Heart left ventricle (tissue), 16 donors: Measurements from ENCODE around the gene ARPC1A. TPM values are rescaled to one million over a fixed set of nuclear protein-coding genes. Genes with fewer than 3 reads are reported as not detected.

Source experiments
- ATAC-seq, 4 donors: fragments of 200-7000 bp; cut with Tn5 transposase; one replicate each; pipeline ENCODE4 v1.9.1; 2020 to 2022; ENCODE audit warnings: moderate library complexity in 4 of 4, mild to moderate bottlenecking in 3 of 4, moderate number of reproducible peaks in 1 of 4
- DNase-seq, 5 donors: peaks; one replicate each; pipeline ENCODE4 v3.0.0-alpha.2; 2020
- H3K27ac ChIP-seq, 12 donors: fragments of 200-600 bp; sonication (generic) in 4 of 12; one replicate each; pipeline versions ENCODE4 v1.5.0 to v1.8.0; 2016 to 2022; ENCODE audit warnings: mild to moderate bottlenecking in 2 of 12
- H3K27me3 ChIP-seq, 9 donors: fragments of 200-600 bp; sonication (generic) in 2 of 9; one replicate each; pipeline versions ENCODE4 v1.5.1 to v1.8.0; 2016 to 2022; ENCODE audit warnings: mild to moderate bottlenecking in 3 of 9
- H3K36me3 ChIP-seq, 9 donors: fragments of 200-600 bp; sonication (generic) in 2 of 9; one replicate each; pipeline versions ENCODE4 v1.5.0 to v1.8.0; 2018 to 2022; ENCODE audit warnings: mild to moderate bottlenecking in 2 of 9
- H3K4me1 ChIP-seq, 12 donors: fragments of 200-600 bp; sonication (generic) in 4 of 12; one replicate each; pipeline versions ENCODE4 v1.5.0 to v1.8.0; 2016 to 2022; ENCODE audit warnings: mild to moderate bottlenecking in 3 of 12
- H3K4me3 ChIP-seq, 12 donors: fragments of 200-600 bp; sonication (generic) in 4 of 12; one replicate each; pipeline versions ENCODE4 v1.5.0 to v1.8.0; 2017 to 2022; ENCODE audit warnings: mild to moderate bottlenecking in 9 of 12, moderate library complexity in 4 of 12
- H3K9me3 ChIP-seq, 12 donors: fragments of 200-600 bp; sonication (generic) in 4 of 12; one replicate each; pipeline versions ENCODE4 v1.5.0 to v1.8.0; 2016 to 2022; ENCODE audit warnings: mild to moderate bottlenecking in 1 of 12
- CTCF ChIP-seq, 12 donors: fragments of 200-600 bp; sonication (generic) in 4 of 12; IDR thresholded peaks; one replicate each; pipeline versions ENCODE4 v1.5.0 to v1.8.0; 2018 to 2022; ENCODE audit warnings: antibody characterized with exemption in 12 of 12, mild to moderate bottlenecking in 5 of 12
- POLR2A ChIP-seq, 2 donors: fragments of 450-650 bp; IDR thresholded peaks; one replicate each; pipeline ENCODE4 v1.6.1; 2017; ENCODE audit warnings: antibody characterized with exemption in 2 of 2, mild to moderate bottlenecking in 2 of 2, moderate library complexity in 2 of 2
- WGBS, 4 donors: extraction: QIAGEN DNeasy Blood & Tissue Kit in 2 of 4; methylation state at CpG; one replicate each; pipeline versions ENCODE4 v1.1.5 to v1.1.7; 2013 to 2018; 5-methylcytosine and 5-hydroxymethylcytosine counted together
- intact Hi-C, 10 donors: fragments of 100-400 bp; cut with DNase I; formaldehyde crosslinking; loops; one replicate each; pipeline versions ENCODE4 v1.11.1 to v1.14.2; 2022
- polyA plus RNA-seq, 2 donors: library from polyadenylated mRNA; stranded (reverse); fragments of 200-250 nt; gene quantifications; one replicate each; pipeline ENCODE4 v1.2.3, GENCODE V29; 2013
- total RNA-seq, 9 donors: library from RNA; depleted of rRNA in 2 of 9; stranded (reverse); fragments of >200 nt in 2 of 9; fragmentation: NEBNext Ultra II Directional in 3 of 9; extraction: Animal tissue kit (Norgen Biotek cat#: 25700) in 3 of 9; gene quantifications; one replicate each; pipeline versions ENCODE4 v1.1.0 to v1.2.4, GENCODE V29; 2016 to 2023
- donor health status: ischemic (EF 13 %, LVEDD 7.1; RV severe dilation, severe dysfunction).
- donor health status: healthy with polysubstance abuse.
- donor health status: DM: no; HTN: yes; CAD: no.
- donor health status: DM: no; HTN: no; CAD: no.
- donor health status: ischemic (EF 25% LVEDD 6.9; RV normal size, moderate dysfunction).
- donor health status: ischemic (EF 25% LVEDD 5.7; RV mildly dilated, moderate dysfunction).
- donor health status: healthy.
- donor health status: DM: yes; HTN: yes; CAD: no.
- donor health status: ischemic (EF 35%, LVEDD 5.7; RV mildly dilated, moderate dysfunction).
- donor health status: nonischemic (EF 11% LVEDD 7.7; RV severe dilation, severe dysfunction).
- donor health status: DM: yes; HTN: yes; CAD: no.
- donor health status: PGD.
- donor health status: ischemic (EF 29% LVEDD 5.4; RV normal size, mild dysfunction).
- donor health status: nonischemic (EF 23%, LVEDD 6.1; RV moderate dilation, normal function).

ARPC1A gene
- total and polyA plus RNA-seq, 11 donors: 97.1 to 208 (median 146) TPM

GRCh38 chr7:99369767-99370391 lies 44.2 kb downstream of the ARPC1A start:
- WGBS, 4 donors: 54 to 60% (median 58%) methylated on average over 8 to 9 of the region's 9 CpGs
- TF ChIP-seq CTCF (IDR thresholded peaks at IDR 0.05) (no peak), POLR2A (IDR thresholded peaks at IDR 0.05) (no peak)
- ATAC-seq (peak in 1 of 4 donors; percentile 3), DNase-seq (no peak)
- Histone ChIP-seq H3K27me3 (no peaks in the 10 kb centered on the region), H3K9me3 (no peaks in the 10 kb centered on the region), H3K4me3 (no peak overlapping the region), H3K36me3 (peaks cover 0 to 42% (median 34%) of the 10 kb centered on the region in 9 donors), H3K4me1 (peaks cover 0 to 25% (median 7%) of the 10 kb centered on the region in 12 donors), H3K27ac (peak overlapping the region in 2 of 12 donors; percentile 35 to 49)
- intact Hi-C loops: loop anchor here in 3 of 10 donors (5.0 to 10.0 kb wide), 2 partner anchors 37 to 45 kb away; partner anchors contain the start of genes BUD31 (in 2 of the 3) and PDAP1 (in 2 of the 3)

GRCh38 chr7:99371376-99371920 lies 45.8 kb downstream of the ARPC1A start:
- TF ChIP-seq POLR2A (IDR thresholded peaks at IDR 0.05): no peak
- no peak for TF ChIP-seq CTCF (IDR thresholded peaks at IDR 0.05)
- intact Hi-C loops: loop anchor here in 1 of 10 donors (5.0 kb wide), 1 partner anchor 36 kb away; the partner anchor contains the start of genes BUD31 and PDAP1
- 91 to 94% (median 94%) methylated on average over 11 of the region's 11 CpGs for WGBS, 4 donors
- peaks cover 0 to 26% (median 18%) of the 10 kb centered on the region in 9 donors for H3K36me3 ChIP-seq
- no peak overlapping the region for H3K27ac ChIP-seq
- ATAC-seq: no peak
- H3K4me1 ChIP-seq: peaks cover 0 to 37% (median 13%) of the 10 kb centered on the region in 12 donors
- no peak for DNase-seq
- no peak overlapping the region for H3K4me3 ChIP-seq
- no peaks in the 10 kb centered on the region for H3K27me3 ChIP-seq
- no peaks in the 10 kb centered on the region for H3K9me3 ChIP-seq

- DNase-seq: peak in 1 of 5 donors; percentile 43
- H3K4me1 ChIP-seq: peaks cover 0 to 39% (median 13%) of the 10 kb centered on the region in 12 donors
- H3K36me3 ChIP-seq: peaks cover 0 to 24% (median 9%) of the 10 kb centered on the region in 9 donors
- H3K27ac ChIP-seq: peak overlapping the region in 9 of 12 donors; percentile 0 to 56 (median 45)
- 44 to 52% (median 46%) methylated on average over 18 to 21 of the region's 21 CpGs for WGBS, 4 donors
- TF ChIP-seq CTCF (IDR thresholded peaks at IDR 0.05): no peak
- TF ChIP-seq POLR2A (IDR thresholded peaks at IDR 0.05): no peak
- H3K27me3 ChIP-seq: no peaks in the 10 kb centered on the region
- ATAC-seq: peak; percentile 3 to 22 (median 8)
- no peaks in the 10 kb centered on the region for H3K9me3 ChIP-seq
- peak overlapping the region in 1 of 12 donors; percentile 19 for H3K4me3 ChIP-seq
- intact Hi-C loops: loop anchor here in 1 of 10 donors (5.0 kb wide), 1 partner anchor 35 kb away; the partner anchor contains the start of genes BUD31 and PDAP1
Observed at GRCh38 chr7:99372275-99373090, 46.8 kb downstream of the ARPC1A start.
